GM12891 (cell line): ENCODE measurements around the gene HSDL2.

ENCODE experiments used
- POLR2A ChIP-seq: IDR thresholded peaks from 2 replicates; pipeline ENCODE4 v1.6.1; 2011; ENCODE audit warnings: low read depth, low read length, control low read depth
- POLR2AphosphoS5 ChIP-seq: IDR thresholded peaks from 2 replicates; pipeline ENCODE4 v1.6.1; 2011; ENCODE audit warnings: low read depth, low read length, control low read depth
- TAF1 ChIP-seq: IDR thresholded peaks from 2 replicates; pipeline ENCODE4 v1.6.1; 2011; ENCODE audit warnings: low read depth, low read length, control low read depth

DNA sequence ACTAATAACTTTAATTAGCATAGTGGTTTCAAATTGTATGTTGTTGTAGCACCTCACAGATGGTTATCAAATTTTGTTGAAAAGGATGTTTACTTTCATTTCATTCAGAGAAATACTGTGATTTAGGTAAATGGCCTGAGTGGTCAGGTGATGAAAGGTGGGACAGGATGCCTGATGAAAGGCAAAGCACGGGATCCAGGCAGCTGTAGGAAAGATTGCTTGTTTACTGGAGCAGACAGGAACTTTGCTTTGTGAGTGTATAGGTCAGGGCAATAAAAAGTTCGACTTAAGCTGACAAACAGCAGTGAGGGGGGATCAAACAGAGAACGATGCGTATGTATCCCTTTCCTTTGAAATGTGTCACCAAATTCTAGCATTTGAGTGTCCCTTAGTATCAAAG, 125.7 kb downstream of the HSDL2 start:
- TF ChIP-seq POLR2AphosphoS5, result no peak
- TF ChIP-seq POLR2A, result no peak
- no peak for TF ChIP-seq TAF1
